K562 (cell line): Measurements from ENCODE around the gene ABCA4. TPM values are rescaled to one million over a fixed set of nuclear protein-coding genes. Genes with fewer than 3 reads are reported as not detected.

Experiments
- ATAC-seq: fragments of 200-7000 bp; cut with Tn5 transposase; 3 replicates; pipeline ENCODE4 v1.9.1; 2020; ENCODE audit warnings: moderate library complexity
- BruUV-seq: library from RNA; stranded (reverse); fragments of 400-500 nt; replicated peaks from 2 replicates; lab custom pipeline; 2021; lab: Mats Ljungman, UMichigan
- CTCF ChIA-PET: fragments of 300-600 bp; formaldehyde crosslinking; extraction: SDS; loops from one replicate; lab custom pipeline; 2021; ENCODE audit warnings: low intra/inter-chr PET ratio; lab: Yijun Ruan, JAX
- POLR2A ChIA-PET: fragments of 300-600, 350-650 bp; sonication (Branson Sonifier 250); formaldehyde crosslinking; extraction: SDS; loops from one replicate; lab custom pipeline; 2021; ENCODE audit warnings: antibody characterized with exemption, inconsistent platforms; lab: Yijun Ruan, JAX
- DNase-seq, 4 experiments: peaks; one replicate each; pipeline versions ENCODE4 v3.0.0 to v3.0.0-alpha.2; 2011 to 2018; ENCODE audit warnings: low spot score in 3 of 4, mixed read lengths in 3 of 4; ENCODE audit errors: extremely low read depth in 1 of 4
- FAIRE-seq: peaks from 2 replicates; lab custom pipeline; 2011; peaks lifted over from hg19 to GRCh38; lab: Jason Lieb, UNC
- H2AFZ ChIP-seq: 2 replicates; pipeline ENCODE4 v1.6.0; 2011; ENCODE audit warnings: low read depth, low read length, control low read depth, inconsistent platforms
- H3K27ac ChIP-seq: fragments of 200-600 bp; 3 replicates; pipeline ENCODE4 v1.8.0; 2011; ENCODE audit warnings: low read depth, mild to moderate bottlenecking, control low read depth, inconsistent platforms, low read length, moderate library complexity, mixed read lengths; ENCODE audit errors: extremely low read depth
- H3K27me3 ChIP-seq, 2 experiments: fragments of 300-600 bp in 1 of 2; 2 replicates in 1 of 2; 3 replicates in 1 of 2; pipeline versions ENCODE4 v1.6.0 to v1.8.0; 2011; ENCODE audit warnings: inconsistent platforms in 2 of 2, low read length in 2 of 2, mild to moderate bottlenecking in 1 of 2, mixed read lengths in 1 of 2, moderate library complexity in 1 of 2; ENCODE audit not compliant: control insufficient read depth in 2 of 2, insufficient read depth in 2 of 2
- H3K36me3 ChIP-seq: fragments of 300-600 bp; 3 replicates; pipeline ENCODE4 v1.8.0; 2011; ENCODE audit warnings: mild to moderate bottlenecking, low read length, inconsistent platforms; ENCODE audit not compliant: control insufficient read depth, insufficient read depth
- H3K4me1 ChIP-seq, 2 experiments: fragments of 200-600 bp in 1 of 2; replicated peaks in 1 of 2; 2 replicates in 1 of 2; 3 replicates in 1 of 2; pipeline versions ENCODE4 v1.5.1 to v1.8.0; 2011; ENCODE audit warnings: inconsistent platforms in 2 of 2, low read length in 2 of 2, mild to moderate bottlenecking in 1 of 2, mixed read lengths in 1 of 2, moderate library complexity in 1 of 2; ENCODE audit not compliant: control insufficient read depth in 2 of 2, insufficient read depth in 2 of 2
- H3K4me2 ChIP-seq: 2 replicates; pipeline ENCODE4 v1.6.1; 2011; ENCODE audit warnings: low read length, control low read depth, inconsistent platforms, mixed read lengths; ENCODE audit not compliant: insufficient read depth
- H3K4me3 ChIP-seq: fragments of 200-600 bp; sonication (generic), shearing (Covaris generic); 2 replicates; pipeline ENCODE4 v1.5.1; 2016; ENCODE audit warnings: control low read depth, inconsistent platforms
- H3K79me2 ChIP-seq: fragments of 200-600 bp; 3 replicates; pipeline ENCODE4 v1.8.0; 2011; ENCODE audit warnings: low read length, inconsistent platforms; ENCODE audit not compliant: control insufficient read depth, insufficient read depth
- H3K9ac ChIP-seq, 2 experiments: 2 replicates each; pipeline versions ENCODE4 v1.6.0 to v1.6.1; 2011; ENCODE audit warnings: low read depth in 2 of 2, low read length in 2 of 2, control low read depth in 1 of 2, inconsistent platforms in 1 of 2, mild to moderate bottlenecking in 1 of 2, mixed read lengths in 1 of 2; ENCODE audit not compliant: insufficient read depth in 1 of 2
- H3K9me1 ChIP-seq: one replicate; pipeline ENCODE4 v1.6.0; 2011; ENCODE audit warnings: inconsistent platforms, mild to moderate bottlenecking, low read length, moderate library complexity; ENCODE audit not compliant: control insufficient read depth, insufficient read depth
- H3K9me3 ChIP-seq: replicated peaks from 2 replicates; pipeline ENCODE4 v1.5.1; 2011; ENCODE audit warnings: low read depth, low read length, inconsistent platforms; ENCODE audit not compliant: control insufficient read depth, insufficient read depth
- H4K20me1 ChIP-seq: replicated peaks from 2 replicates; pipeline ENCODE4 v1.6.1; 2011; ENCODE audit warnings: low read length, inconsistent platforms, mixed read lengths; ENCODE audit not compliant: control insufficient read depth, insufficient read depth
- FOXP1 ChIP-seq: sonication (generic); formaldehyde crosslinking; IDR thresholded peaks from 2 replicates; pipeline ENCODE4 v1.8.0; 2022; ENCODE audit warnings: mild to moderate bottlenecking, missing genetic modification reagents
- HES1 ChIP-seq: fragments of 450-650 bp; IDR thresholded peaks from 2 replicates; pipeline ENCODE4 v1.6.1; 2016; ENCODE audit warnings: low read depth, mild to moderate bottlenecking, moderate library complexity
- HNRNPK ChIP-seq: fragments of 200-400 bp; formaldehyde crosslinking; IDR thresholded peaks from one replicate; pipeline ENCODE4 v1.6.1; 2018; ENCODE audit warnings: mild to moderate bottlenecking, low read depth, low read length; ENCODE audit not compliant: poor library complexity, severe bottlenecking
- IFI16 ChIP-seq: fragments of 250-450 bp; sonication (Bioruptor Pico); IDR thresholded peaks from 2 replicates; pipeline ENCODE4 v2.1.2; 2022; ENCODE audit warnings: mild to moderate bottlenecking, inconsistent platforms
- TAF1 ChIP-seq: IDR thresholded peaks from 2 replicates; pipeline ENCODE4 v1.6.1; 2011; ENCODE audit warnings: mild to moderate bottlenecking, low read length, moderate library complexity; ENCODE audit not compliant: insufficient read depth, control insufficient read depth, severe bottlenecking; ENCODE audit errors: extremely low read depth
- ZFP1 ChIP-seq: fragments of 450-650 bp; formaldehyde crosslinking; IDR thresholded peaks from 2 replicates; pipeline ENCODE4 v1.4.0; 2020; ENCODE audit warnings: mild to moderate bottlenecking, mixed read lengths
- whole genome bisulfite sequencing: fragments of 100-300 bp; shearing (Covaris generic); methylation state at CpG from one replicate; pipeline ENCODE4 v1.1.6; 2016; ENCODE audit warnings: low coverage, mixed read lengths; ENCODE audit not compliant: insufficient coverage; ENCODE audit errors: missing lambda C conversion rate; 5-methylcytosine and 5-hydroxymethylcytosine counted together
- in situ Hi-C: fragments of 300-500 bp; cut with MboI; formaldehyde crosslinking; loops from 4 replicates; pipeline ENCODE4 v1.15.0; 2018; ENCODE audit warnings: inconsistent platforms, mixed read lengths
- intact Hi-C: fragments of 100-400 bp; cut with micrococcal nuclease; formaldehyde crosslinking; loops from 2 replicates; pipeline ENCODE4 v1.14.2; 2022
- polyA plus RNA-seq, 8 experiments: library from polyadenylated mRNA; depleted of rRNA in 4 of 8; stranded (reverse) in 5 of 8; unstranded in 3 of 8; fragments of >200 nt; fragmentation: Nextera tagmentation in 2 of 8; fragmentation: Illumina TruSeq in 1 of 8; extraction: Ambion mirVana in 2 of 8; extraction: Trizol in 1 of 8; gene quantifications; 2 replicates each; pipeline versions ENCODE4 v1.2.1 to v1.2.3, GENCODE V29; 2011 to 2014; ENCODE audit warnings: inconsistent platforms in 1 of 8, missing spikeins in 1 of 8
- total RNA-seq, 7 experiments: library from RNA; depleted of rRNA in 6 of 7; stranded (reverse); fragments of >200 nt in 6 of 7; fragmentation: Illumina TruSeq in 2 of 7; extraction: Trizol in 2 of 7; gene quantifications; 2 replicates each; pipeline versions ENCODE4 v1.2.1 to v1.2.3, GENCODE V29; 2011 to 2021; ENCODE audit warnings: low replicate concordance in 1 of 7
- TF ChIP-seq, protein P1 (sequence below): sonication (generic); formaldehyde crosslinking; IDR thresholded peaks from 2 replicates; pipeline ENCODE4 v1.8.1; 2023; ENCODE audit warnings: missing genetic modification reagents, mild to moderate bottlenecking, borderline replicate concordance

The ABCA4 gene
- total and polyA plus RNA-seq, 9 of the 15 experiments (the other 6 are each of a cell fraction or from before 2014, with no cell fraction given) = 0.01 to 0.04 TPM; not detected in 7

DNA sequence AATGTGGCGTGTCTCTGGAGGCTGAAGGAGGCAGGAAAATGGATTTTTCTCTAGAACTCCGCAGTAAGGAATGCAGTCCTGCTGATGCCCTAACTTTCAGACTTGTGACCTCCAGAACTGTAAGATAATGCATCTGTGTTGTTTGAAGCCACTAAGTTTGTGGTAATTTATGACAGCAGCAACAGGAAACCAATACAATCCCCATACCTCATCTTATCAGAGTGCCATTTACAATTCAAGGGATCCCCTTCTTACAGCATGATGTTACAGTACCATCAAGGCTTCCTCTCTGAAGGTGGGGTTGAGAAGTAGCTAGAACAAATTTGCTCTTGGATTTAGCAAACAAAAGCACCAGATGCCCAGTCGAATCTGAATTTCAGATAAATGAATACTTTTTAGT lies 21.6 kb downstream of the ABCA4 start:
- no peak overlapping the region for H3K9ac ChIP-seq
- ChIA-PET POLR2A (no interaction called here), CTCF (no interaction called here)
- peaks cover under 1% of the 10 kb centered on the region; the same call in 1 of the 2 replicates for H4K20me1 ChIP-seq
- H3K36me3 ChIP-seq = no peaks in the 10 kb centered on the region
- FAIRE-seq (no peak), DNase-seq (no peak)
- 2% methylated on average over 3 of the region's 3 CpGs for WGBS
- no peak overlapping the region for H3K27ac ChIP-seq
- H3K4me1 ChIP-seq = peaks cover 0 to 3% of the 10 kb centered on the region in 2 experiments; a peak in 1 of 5 replicates
- in situ Hi-C loops = no loop called here
- no peaks in the 10 kb centered on the region for H3K79me2 ChIP-seq
- no peaks in the 10 kb centered on the region for H3K9me3 ChIP-seq
- H3K27me3 ChIP-seq = peaks cover 13 to 70% of the 10 kb centered on the region in 2 experiments; a peak in 4 of 5 replicates
- BruUV-seq = no TSS peak
- H3K4me2 ChIP-seq = no peak overlapping the region
- H3K9me1 ChIP-seq = no peaks in the 10 kb centered on the region
- TF ChIP-seq, protein P1, sequence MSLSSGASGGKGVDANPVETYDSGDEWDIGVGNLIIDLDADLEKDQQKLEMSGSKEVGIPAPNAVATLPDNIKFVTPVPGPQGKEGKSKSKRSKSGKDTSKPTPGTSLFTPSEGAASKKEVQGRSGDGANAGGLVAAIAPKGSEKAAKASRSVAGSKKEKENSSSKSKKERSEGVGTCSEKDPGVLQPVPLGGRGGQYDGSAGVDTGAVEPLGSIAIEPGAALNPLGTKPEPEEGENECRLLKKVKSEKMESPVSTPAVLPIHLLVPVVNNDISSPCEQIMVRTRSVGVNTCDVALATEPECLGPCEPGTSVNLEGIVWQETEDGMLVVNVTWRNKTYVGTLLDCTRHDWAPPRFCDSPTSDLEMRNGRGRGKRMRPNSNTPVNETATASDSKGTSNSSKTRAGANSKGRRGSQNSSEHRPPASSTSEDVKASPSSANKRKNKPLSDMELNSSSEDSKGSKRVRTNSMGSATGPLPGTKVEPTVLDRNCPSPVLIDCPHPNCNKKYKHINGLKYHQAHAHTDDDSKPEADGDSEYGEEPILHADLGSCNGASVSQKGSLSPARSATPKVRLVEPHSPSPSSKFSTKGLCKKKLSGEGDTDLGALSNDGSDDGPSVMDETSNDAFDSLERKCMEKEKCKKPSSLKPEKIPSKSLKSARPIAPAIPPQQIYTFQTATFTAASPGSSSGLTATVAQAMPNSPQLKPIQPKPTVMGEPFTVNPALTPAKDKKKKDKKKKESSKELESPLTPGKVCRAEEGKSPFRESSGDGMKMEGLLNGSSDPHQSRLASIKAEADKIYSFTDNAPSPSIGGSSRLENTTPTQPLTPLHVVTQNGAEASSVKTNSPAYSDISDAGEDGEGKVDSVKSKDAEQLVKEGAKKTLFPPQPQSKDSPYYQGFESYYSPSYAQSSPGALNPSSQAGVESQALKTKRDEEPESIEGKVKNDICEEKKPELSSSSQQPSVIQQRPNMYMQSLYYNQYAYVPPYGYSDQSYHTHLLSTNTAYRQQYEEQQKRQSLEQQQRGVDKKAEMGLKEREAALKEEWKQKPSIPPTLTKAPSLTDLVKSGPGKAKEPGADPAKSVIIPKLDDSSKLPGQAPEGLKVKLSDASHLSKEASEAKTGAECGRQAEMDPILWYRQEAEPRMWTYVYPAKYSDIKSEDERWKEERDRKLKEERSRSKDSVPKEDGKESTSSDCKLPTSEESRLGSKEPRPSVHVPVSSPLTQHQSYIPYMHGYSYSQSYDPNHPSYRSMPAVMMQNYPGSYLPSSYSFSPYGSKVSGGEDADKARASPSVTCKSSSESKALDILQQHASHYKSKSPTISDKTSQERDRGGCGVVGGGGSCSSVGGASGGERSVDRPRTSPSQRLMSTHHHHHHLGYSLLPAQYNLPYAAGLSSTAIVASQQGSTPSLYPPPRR = no peak
- no peak for TF ChIP-seq HES1
- TF ChIP-seq ZFP1 (CRISPR knock-in tag) = no peak
- no peak for TF ChIP-seq IFI16
- TF ChIP-seq TAF1 = no peak
- TF ChIP-seq HNRNPK = no peak
- TF ChIP-seq FOXP1 (CRISPR knock-in tag) = no peak
- TF ChIP-seq, all 486 proteins: peak for 0
- Histone ChIP-seq H2AFZ (no peak overlapping the region), H3K4me3 (no peak overlapping the region)
- no peak for ATAC-seq
- intact Hi-C loops = no loop called here
